ENCODE results near the gene CNTNAP5. TPM values are rescaled to one million over a fixed set of nuclear protein-coding genes. Genes with fewer than 3 reads are reported as not detected.

CNTNAP5 gene
- total RNA-seq, 1 donor from 2014 or later, result 0.10 TPM

GRCh38 chr2:124063596-124063995 is 38.5 kb downstream of the CNTNAP5 start:
- no peak for DNase-seq

GRCh38 chr2:124065636-124066035 is 40.5 kb downstream of the CNTNAP5 start:
- no peak for DNase-seq

- no peak for DNase-seq
Observed at GRCh38 chr2:124066776-124067175, 41.7 kb downstream of the CNTNAP5 start.

GRCh38 chr2:124079045-124079444 is 54.0 kb downstream of the CNTNAP5 start:
- no peak for DNase-seq

GRCh38 chr2:124080281-124081153 is 55.4 kb downstream of the CNTNAP5 start:
- DNase-seq, result no peak

GRCh38 chr2:124081154-124081716 is 56.1 kb downstream of the CNTNAP5 start:
- DNase-seq, result no peak

- no peak for DNase-seq
Observed at GRCh38 chr2:124088616-124089015, 63.5 kb downstream of the CNTNAP5 start.

- DNase-seq, result no peak
Observed at GRCh38 chr2:124091721-124092120, 66.6 kb downstream of the CNTNAP5 start.

GRCh38 chr2:124092651-124093050 is 67.6 kb downstream of the CNTNAP5 start:
- no peak for DNase-seq

- DNase-seq, result no peak
Observed at GRCh38 chr2:124104914-124105313, 79.8 kb downstream of the CNTNAP5 start.

GRCh38 chr2:124112206-124112605 is 87.1 kb downstream of the CNTNAP5 start:
- no peak for DNase-seq

GRCh38 chr2:124112966-124113365 is 87.9 kb downstream of the CNTNAP5 start:
- DNase-seq, result no peak

- no peak for DNase-seq
Observed at GRCh38 chr2:124120246-124120645, 95.2 kb downstream of the CNTNAP5 start.

- no peak for DNase-seq
Observed at GRCh38 chr2:124121106-124121505, 96.0 kb downstream of the CNTNAP5 start.

GRCh38 chr2:124121760-124122275 is 96.7 kb downstream of the CNTNAP5 start:
- no peak for DNase-seq

GRCh38 chr2:124122340-124122739 is 97.3 kb downstream of the CNTNAP5 start:
- no peak for DNase-seq

- no peak for DNase-seq
Observed at GRCh38 chr2:124131276-124131675, 106.2 kb downstream of the CNTNAP5 start.

GRCh38 chr2:124136110-124136509 is 111.0 kb downstream of the CNTNAP5 start:
- DNase-seq, result no peak

- DNase-seq, result no peak
Observed at GRCh38 chr2:124138076-124138475, 113.0 kb downstream of the CNTNAP5 start.

GRCh38 chr2:124145982-124146381 is 120.9 kb downstream of the CNTNAP5 start:
- DNase-seq, result no peak

GRCh38 chr2:124147552-124147951 is 122.5 kb downstream of the CNTNAP5 start:
- no peak for DNase-seq

GRCh38 chr2:124149571-124149970 is 124.5 kb downstream of the CNTNAP5 start:
- no peak for DNase-seq

GRCh38 chr2:124151691-124152090 is 126.6 kb downstream of the CNTNAP5 start:
- no peak for DNase-seq

GRCh38 chr2:124153713-124154112 is 128.6 kb downstream of the CNTNAP5 start:
- DNase-seq, result no peak

All from skin of body (tissue), 2 donors.